ENCODE measurements around the gene SEMA3C. TPM values are rescaled to one million over a fixed set of nuclear protein-coding genes. Genes with fewer than 3 reads are reported as not detected.

Gene SEMA3C
- total RNA-seq, 1 donor from 2014 or later: 14.9 TPM

DNA sequence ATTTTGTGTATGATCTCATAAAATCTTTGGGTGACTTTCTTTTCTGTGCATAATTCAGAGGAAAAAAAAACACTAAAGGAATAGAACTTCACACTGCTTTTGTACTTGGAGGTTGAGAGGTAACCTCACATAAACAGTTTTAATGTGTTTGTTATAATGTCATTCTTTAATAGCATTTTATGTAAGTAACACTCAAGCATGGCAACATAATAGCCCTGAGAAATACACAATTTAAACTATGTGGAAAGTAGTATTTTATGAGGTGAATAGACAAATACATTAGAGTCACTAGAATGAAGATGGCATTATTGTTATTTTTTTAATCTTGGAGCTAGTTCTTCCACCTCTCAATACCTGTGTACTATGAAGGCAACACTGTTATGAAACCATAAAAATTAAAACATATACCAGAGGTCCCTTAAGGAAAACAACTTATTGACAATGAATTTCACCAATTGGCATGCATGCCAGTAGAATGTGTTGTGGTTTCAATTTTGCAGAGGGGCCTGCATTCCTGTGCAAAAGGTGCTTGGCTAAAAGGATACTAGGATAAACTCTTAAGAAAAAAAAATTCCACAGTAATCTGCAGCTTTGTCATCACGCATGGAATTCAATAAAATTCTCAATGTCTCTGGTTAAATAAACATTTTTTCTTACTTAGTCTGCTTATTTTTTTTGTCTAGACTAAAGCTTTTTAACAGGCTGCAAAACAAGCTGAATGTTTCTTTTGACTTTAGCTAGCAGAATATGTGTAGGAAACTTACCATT, 177.9 kb downstream of the SEMA3C start:
- no peak for DNase-seq (ENCODE audit: low read depth, low spot score)

DNA sequence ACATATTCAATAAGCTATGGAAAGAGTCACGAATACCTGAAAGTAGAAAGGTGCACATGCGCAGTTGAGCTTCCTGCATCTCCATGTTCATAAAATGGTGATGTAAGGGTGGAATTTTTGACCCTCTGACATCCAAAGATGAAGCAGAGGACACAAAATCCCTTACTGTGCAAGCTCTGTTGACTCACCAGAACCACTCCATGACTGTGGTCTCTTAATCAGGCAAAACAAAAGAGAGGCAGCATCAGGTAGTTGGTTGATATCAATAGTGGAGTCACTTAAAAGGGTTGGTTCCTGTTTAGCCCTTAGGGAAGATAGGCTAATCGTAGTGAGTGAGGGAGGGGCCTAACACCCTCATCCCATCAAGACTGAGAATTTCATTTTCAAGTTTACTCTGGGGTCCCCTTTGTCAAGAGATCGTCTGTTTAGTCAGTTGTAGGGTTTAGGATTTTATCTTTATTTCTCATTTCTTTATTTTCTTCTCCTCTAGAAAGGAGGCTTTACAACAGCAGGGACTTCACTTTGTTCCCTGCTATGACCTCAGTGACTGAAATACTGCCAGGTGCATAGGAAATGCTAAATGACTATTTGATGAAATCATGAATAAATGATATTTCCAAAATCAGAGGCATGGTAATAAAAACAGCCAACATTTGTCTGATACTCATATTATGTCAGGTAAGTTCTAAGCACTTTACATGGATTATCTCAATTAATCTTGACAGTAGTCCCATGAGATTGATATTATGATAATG, 182.3 kb downstream of the SEMA3C start:
- no peak for DNase-seq (ENCODE audit: low read depth, low spot score)

DNA sequence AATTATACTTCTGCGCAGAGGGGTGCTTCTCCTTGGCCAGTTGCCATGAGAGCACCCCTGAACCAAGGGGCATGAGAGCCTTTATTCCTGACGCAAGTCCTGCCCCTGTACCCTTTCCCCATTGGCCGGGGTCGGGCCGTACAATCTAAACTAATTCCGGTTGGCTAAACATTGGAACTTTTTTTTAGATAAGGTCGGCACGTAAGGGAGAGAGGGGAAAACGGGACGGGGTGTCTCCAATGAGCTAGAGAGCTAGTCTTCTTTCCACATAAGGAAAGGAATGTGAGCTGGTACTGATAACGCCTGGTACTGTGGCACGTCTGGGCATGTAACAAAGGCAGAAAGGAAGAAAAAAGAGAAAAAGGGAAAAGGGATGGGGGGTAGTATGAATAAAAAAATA, 183.5 kb downstream of the SEMA3C start:
- no peak for DNase-seq (ENCODE audit: low read depth, low spot score)

DNA sequence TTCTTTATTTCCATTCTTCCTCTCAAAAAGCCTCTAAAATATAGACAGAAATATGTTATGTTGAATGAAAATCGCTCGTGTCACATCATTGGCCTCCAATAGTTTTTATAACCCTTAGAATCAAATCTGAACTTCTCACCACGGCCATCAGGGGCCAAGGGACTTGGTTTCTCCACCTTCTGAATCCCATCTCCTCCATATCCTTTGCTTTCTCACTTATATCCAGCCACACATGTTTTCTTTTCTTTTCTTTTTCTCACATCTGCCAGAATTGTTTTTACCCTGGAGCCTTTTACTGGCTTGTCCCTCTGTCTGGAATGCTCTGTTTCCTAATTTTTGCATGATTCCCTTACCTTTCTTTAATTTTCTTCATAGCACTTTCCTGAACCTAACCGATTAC, 184.8 kb downstream of the SEMA3C start:
- DNase-seq (ENCODE audit: low read depth, low spot score): no peak

DNA sequence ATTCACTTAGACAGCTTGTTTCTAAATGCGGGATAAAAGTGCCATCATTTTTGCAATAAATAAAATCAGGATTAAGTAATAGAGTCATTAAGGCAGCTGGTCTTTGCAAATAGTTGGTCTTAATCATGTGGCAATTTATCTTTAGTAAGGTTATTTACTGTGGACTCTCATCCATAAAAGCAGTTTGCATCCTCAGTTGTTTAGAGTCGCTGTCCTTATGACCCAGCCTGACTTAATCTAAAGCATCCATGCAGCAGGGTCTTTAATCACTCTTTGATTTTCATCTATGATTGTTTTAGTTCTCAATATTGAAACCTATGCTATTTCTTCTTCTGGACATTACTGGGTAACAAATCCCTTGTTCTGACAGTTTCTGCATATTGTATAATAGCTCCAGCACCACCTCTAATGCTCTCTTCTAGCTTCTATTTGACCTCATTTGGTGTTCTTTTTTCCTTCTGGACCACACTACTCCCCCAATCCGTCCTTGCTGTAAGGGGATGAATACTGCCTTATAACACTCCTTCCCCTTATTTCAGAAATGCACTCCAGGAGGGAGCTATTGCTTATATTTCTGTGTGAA, 185.4 kb downstream of the SEMA3C start:
- no peak for DNase-seq (ENCODE audit: low read depth, low spot score)

DNA sequence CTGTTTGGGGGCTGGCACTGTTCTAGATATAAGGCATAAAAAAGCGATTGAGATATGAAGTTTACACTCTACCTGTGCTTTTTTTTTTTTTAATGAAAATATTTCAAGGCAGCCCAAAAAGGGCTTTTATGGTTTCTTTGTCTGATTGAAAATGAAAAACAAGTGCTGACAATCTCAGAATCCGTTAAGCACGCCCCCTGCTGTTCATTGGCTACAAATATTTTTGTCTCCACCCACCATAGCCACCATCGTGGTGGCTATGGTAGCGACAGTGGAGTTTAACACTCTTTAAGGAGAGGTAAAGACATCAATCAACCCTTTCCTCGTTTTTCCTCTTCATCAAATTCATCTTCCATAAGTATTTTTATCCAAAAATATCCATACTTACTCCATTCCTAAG, 186.2 kb downstream of the SEMA3C start:
- no peak for DNase-seq (ENCODE audit: low read depth, low spot score)

DNA sequence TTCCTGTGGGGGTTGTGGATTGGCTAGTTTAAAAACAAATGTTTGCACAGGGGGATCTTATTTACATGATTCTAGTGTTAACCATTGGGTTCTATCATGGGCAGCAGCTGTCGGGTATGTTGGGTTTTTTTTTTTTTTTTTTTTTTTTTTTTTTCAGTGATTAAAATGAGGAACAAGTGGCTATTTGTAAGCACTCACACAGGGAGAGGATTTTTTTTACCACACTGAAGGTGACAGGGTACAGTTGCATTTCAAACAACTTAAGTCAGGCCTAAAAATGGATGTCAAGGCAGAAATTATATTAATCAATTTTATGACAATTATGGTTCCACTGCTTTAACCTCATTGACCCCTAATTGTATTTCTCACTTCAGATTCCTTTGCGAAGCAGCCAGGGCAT, 187.6 kb downstream of the SEMA3C start:
- no peak for DNase-seq (ENCODE audit: low read depth, low spot score)

DNA sequence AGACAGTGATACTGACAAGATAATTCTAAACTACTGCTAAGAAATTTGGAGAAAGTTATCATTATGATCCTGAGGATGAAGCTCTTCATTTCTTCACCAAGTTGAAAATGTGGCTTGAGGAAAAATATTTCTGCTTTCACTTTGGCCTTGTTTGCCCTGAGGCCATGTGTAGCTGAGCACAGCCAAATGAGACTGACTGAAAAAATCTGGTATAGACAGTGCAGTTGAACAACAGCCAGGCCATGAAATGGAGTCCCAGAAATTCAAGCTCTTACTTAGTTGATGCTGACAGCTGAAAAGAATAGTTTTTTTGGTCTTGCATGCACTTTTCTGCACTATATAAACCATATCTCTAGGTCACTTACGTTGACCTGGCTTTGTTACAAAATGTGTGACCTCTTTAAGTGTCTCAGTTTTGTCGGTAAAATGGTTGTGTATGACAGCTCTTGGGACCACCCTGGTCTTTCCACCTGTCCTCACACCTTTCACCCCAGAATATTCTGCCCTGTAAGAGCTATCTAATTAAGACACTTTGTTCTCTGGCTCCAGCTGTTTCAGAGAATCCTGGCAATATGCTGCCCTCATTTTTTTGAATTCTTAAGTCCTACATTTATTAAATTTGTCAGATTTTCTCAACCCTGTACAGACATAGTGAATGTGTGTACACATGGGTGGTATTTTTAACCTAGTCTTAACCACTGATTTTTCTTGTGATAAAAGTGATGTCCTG, 189.1 kb downstream of the SEMA3C start:
- no peak for DNase-seq (ENCODE audit: low read depth, low spot score)

DNA sequence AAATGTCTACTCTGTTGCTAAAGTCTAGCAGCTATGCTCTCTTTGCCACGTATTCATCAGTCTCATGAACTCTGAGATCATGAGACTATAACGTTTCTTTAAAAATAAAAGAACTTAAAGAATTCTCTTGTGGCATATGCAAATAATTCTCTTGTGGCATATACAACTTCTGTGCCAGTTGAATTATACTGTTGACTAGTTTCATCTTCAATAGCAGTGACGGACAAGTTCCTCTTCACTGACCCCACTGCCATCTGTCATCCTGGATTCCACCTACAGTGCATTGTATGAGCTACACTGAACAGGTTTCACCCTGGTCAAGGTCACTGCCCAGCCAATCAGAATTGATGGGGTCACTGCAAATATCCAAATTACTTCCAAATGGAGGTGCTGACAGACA, 192.2 kb downstream of the SEMA3C start:
- DNase-seq (ENCODE audit: low read depth, low spot score): no peak

DNA sequence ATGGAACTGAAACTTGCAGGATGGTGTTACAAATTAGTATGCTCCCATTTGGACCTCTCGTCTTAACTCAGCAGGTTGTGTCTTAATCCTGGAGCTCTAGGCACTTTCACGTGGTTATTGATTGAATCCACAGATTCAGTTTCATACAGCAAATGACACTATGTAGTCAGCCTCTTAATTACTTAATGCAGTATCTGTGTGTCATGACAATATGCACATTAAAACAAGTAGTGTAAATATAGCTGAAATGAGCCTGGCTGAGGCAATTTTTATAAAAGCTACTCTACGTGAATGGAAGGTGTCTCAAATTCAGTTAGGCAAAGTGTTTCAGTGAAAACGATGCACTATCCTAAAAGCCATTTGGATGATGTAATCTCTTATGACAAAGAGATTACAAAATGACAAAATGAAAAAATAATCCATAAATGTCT, 193.7 kb downstream of the SEMA3C start:
- no peak for DNase-seq (ENCODE audit: low read depth, low spot score)

DNA sequence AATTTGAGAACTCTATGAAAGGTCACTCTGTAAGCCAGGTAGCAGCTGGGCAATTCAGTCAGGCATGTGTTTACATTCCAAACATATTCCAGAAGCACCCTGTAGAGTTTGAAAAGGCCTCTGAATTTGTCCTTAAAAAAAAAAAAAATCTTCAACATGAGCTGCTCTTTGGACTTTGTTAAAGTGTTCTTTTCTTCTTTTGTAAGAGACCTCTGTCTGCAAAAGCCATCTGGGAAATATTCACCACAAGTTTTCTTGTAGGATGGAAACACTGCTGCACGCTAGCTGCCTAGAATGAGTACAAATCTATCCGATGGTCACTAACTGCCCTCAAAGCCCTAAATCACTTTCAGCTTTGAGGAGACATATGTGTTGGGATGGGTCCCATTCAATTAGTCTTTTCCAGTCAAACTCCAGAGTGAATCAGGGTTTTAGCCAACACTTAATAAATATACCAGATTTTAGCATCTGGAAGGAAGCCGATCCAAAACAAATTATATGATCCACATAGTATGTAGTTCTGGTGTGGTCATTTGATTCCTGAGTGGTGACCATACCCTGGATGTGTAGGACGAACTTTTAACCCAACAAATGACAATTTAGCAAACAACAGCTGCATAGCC, 194.5 kb downstream of the SEMA3C start:
- no peak for DNase-seq (ENCODE audit: low read depth, low spot score)

DNA sequence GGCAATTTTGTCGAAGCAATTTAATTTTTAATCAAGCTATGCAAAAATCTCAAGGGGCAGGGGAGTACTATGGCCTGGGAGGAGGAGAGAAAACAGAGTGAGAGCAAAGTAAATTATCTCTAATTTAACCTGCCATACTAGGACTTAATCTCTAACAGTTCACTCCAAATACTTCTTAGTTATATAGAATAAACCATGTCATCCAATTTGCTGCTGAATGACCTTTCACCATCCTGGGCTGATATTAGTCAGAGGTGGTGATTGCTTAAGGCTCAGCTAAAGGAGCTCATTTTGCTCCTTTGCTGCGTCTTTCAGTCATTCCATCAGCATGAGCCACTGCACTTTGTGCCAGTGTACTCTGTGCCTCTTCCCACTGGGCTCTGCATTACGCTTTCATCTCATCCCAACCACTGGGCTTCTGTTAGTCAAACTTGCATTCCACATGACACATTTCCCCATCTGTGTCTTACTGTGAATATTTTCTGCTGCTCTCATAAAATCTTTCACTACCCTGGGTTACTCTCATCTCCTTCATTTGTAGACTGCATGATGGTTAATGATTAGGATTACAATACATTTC, 196.1 kb downstream of the SEMA3C start:
- DNase-seq (ENCODE audit: low read depth, low spot score): peak; percentile 36

DNA sequence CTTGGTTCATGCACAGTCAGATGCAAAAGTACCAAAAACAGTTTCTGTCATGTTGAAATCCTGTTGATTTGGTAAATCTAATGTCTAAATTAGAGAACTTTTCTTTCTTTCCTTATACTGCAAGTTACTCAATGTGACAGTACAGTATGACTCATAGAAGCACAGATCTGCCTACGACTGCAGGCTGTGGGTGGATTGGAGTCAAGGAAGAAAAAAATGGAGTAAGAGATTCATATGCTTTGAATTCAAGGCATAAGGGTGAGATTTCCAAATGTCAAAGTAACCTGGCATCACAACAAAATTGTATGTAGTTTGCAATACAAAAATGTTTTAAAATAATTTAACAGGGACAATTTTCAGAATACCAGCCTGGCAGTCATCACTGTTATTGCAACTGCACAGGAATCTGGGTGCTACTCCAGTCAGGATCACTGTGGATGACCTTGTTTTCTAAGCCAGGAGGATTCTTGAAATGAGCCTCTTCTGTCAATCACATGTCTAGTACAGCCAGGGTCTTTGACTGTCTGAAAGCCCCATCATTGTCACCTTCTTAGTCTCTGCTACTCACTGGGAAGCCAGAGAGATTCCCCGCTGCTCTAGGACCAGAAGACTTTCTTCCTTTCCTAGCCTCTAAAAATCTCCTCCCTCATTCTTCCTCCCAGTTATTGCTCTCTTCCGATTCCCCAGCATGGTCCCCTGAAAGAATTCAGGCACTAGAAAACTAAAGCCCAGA, 196.8 kb downstream of the SEMA3C start:
- no peak for DNase-seq (ENCODE audit: low read depth, low spot score)

DNA sequence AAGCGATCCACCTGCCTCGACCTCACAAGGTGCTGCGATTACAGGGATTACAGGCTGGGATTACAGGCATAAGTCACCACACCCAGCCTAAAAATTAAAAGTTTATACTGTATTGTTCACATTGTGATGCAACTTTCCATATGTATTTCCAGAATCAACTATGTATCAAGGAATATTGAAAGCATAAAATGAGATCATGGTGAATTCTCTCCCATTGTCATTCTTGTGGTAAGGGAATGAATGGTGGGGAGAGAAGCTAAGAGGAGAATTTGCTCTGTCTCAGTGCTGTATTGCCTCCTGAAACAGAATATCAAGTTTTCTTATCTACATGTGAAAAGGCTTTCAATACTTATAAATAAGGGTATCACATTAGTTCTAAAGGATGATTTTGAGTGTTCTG, 198.7 kb downstream of the SEMA3C start:
- DNase-seq (ENCODE audit: low read depth, low spot score): no peak

DNA sequence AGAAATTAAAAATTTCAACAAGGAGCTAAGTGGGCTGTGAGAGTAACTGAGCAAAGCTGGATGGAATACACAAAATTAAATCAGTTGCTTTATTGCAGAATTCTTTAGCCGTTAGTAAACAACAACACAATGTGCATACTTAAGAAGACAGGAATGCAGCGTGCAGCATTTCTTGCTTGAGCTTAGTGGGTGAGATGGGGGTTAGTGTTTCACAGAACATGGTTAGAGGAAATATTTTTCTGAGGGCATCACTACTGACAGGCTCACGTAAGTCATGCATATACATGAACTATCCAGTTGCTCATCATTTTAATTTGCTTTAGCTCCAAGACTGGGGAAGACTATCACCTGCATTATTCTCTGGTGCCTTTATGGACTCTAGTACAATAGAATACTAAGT, 199.6 kb downstream of the SEMA3C start:
- DNase-seq (ENCODE audit: low read depth, low spot score): no peak

DNA sequence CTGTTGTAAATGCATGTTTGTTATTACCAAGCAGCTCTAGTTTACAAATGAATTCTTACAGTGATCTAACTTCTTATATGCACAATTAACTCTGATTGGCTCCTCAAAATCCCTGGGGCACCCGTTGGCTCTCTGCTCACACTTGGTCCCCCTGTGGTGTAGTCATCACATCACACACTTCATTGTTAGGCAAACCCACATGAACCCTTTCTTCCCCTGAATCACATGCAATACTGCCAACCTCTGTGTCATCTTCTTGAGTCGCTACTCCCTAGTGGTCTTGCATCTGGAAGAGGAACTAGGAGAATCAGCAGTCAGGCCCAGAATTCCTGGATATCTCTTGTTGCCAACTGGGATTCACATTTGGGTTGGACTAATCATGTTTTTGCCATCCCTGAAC, 207.3 kb downstream of the SEMA3C start:
- no peak for DNase-seq (ENCODE audit: low read depth, low spot score)

DNA sequence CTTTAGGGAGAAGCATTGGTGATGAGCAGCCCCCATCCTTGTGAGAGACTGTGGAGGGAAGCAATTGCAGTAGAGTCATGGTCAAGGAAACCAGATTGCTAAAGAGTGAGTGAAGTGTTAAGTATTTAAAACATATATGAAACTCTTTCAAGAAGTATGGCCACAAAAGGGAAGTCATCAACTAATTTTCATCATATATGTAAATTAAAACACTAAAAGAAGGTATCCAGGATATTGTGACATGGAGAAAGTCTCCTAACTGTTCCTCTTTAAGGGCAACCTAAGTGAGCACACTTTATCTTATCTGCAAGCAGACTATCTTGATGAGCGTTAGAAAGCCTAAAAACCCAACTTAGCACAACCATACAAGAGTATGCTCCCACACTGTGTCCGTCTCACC, 210.7 kb downstream of the SEMA3C start:
- DNase-seq (ENCODE audit: low read depth, low spot score): no peak

DNA sequence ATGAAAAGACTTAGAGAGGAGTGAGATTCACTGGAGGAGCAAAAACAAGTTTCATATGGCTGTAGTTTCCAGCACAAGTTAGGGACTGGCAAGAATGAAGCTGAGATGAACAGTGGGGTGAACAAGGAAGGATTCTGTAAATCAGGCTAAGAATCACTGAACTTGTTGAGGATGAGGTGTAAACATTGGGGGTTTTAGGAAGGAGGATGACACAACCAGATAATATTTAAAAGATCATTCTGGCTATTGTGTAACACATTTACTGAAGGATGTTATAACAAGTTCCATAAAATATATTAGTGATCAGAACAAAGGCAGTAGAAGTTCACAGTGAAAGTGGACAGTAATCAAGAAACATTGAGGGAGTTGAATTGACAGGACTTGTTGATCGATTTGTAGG, 211.5 kb downstream of the SEMA3C start:
- DNase-seq (ENCODE audit: low read depth, low spot score): no peak

DNA sequence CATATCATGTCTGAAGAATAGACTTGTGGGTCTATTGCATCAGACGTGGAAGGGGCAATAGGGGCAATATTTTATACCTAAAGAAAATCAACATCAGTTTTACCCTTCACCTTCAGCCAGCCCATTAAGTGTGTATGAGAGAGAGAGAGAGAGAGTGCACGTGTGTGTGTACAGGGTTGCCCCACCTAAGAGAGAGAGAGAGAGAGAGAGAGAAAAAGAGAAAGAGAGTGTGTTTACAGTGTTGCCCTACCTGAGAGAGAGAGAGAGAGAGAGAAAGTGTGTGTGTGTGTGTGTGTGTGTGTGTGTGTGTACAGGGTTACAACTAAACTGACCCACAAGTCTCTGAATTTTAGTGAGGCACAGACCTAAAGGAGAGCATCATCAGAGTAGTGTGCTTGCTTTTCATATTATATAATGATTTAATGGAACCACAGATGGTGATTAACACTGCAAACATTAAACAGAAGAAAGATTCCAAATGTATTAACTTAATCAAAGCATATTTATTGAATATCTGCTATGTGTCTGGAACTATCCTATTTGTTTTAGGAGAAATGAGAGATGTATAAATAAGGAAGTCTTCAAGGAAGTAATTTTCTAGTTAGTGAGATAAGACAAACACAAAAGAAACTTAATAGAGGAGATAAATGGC, 213.6 kb downstream of the SEMA3C start:
- DNase-seq (ENCODE audit: low read depth, low spot score): no peak

DNA sequence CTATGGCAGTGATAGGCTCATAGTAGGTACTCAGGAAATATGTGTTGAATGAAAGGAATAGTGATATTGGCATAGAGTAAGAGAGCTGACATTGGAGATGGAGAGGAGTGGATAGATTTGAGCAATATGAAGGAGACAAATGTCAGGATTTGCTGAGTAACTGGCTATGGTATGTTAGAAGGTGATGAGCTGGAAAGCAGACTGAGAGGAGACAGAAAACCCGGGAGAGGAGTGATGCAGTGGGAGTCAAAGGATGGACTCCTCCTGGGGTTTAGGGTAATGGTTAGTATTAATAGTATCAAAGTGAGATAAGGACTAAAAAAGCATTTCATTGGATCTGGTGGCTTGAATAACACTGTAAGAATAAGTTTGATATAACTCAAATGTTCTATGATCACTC, 215.6 kb downstream of the SEMA3C start:
- no peak for DNase-seq (ENCODE audit: low read depth, low spot score)

All from pulmonary artery endothelial cell (primary cell).